DND-41 (cell line): ENCODE measurements around the gene CELA2B.
"Not testable (repeated sequence)": the region's sequence is repeated elsewhere in the genome, so short reads cannot be mapped to it uniquely, and the experiment has no call there.

Experiments used
- ATAC-seq: fragments of 200-7000 bp; cut with Tn5 transposase; 3 replicates; pipeline ENCODE4 v1.9.1; 2021; ENCODE audit warnings: low read depth; ENCODE audit not compliant: insufficient read depth
- DNase-seq: peaks from one replicate; pipeline ENCODE4 v3.0.0-alpha.2; 2020
- H2AFZ ChIP-seq: 2 replicates; pipeline ENCODE4 v1.6.0; 2012; ENCODE audit warnings: low read depth, low read length
- H3K27ac ChIP-seq: 2 replicates; pipeline ENCODE4 v1.5.1; 2012; ENCODE audit warnings: low read length, inconsistent platforms
- H3K27me3 ChIP-seq: fragments of 200-600 bp; sonication (generic); 2 replicates; pipeline ENCODE4 v1.6.0; 2012; ENCODE audit warnings: low read length, mild to moderate bottlenecking, inconsistent platforms; ENCODE audit not compliant: insufficient read depth, poor library complexity
- H3K36me3 ChIP-seq: 2 replicates; pipeline ENCODE4 v1.5.1; 2012; ENCODE audit warnings: low read length, inconsistent platforms; ENCODE audit not compliant: insufficient read depth
- H3K4me1 ChIP-seq: 2 replicates; pipeline ENCODE4 v1.5.1; 2012; ENCODE audit warnings: mild to moderate bottlenecking, low read length; ENCODE audit not compliant: insufficient read depth
- H3K4me2 ChIP-seq: 2 replicates; pipeline ENCODE4 v1.6.0; 2012; ENCODE audit warnings: mild to moderate bottlenecking, moderate library complexity, low read length, inconsistent platforms; ENCODE audit not compliant: insufficient read depth
- H3K4me3 ChIP-seq, 2 experiments: fragments of 200-600 bp in 1 of 2; shearing (Covaris generic) in 1 of 2; 2 replicates each; pipeline ENCODE4 v1.5.1; 2012 to 2016; ENCODE audit warnings: inconsistent platforms in 2 of 2, low read length in 2 of 2, mild to moderate bottlenecking in 2 of 2, low read depth in 1 of 2, moderate library complexity in 1 of 2
- H3K79me2 ChIP-seq: 2 replicates; pipeline ENCODE4 v1.6.0; 2012; ENCODE audit warnings: low read length, inconsistent platforms; ENCODE audit not compliant: insufficient read depth
- H3K9ac ChIP-seq: 2 replicates; pipeline ENCODE4 v1.6.0; 2012; ENCODE audit warnings: low read depth, mild to moderate bottlenecking, inconsistent platforms, low read length, moderate library complexity
- H3K9me3 ChIP-seq: 2 replicates; pipeline ENCODE4 v1.5.1; 2012; ENCODE audit warnings: low read length, moderate library complexity, mild to moderate bottlenecking, inconsistent platforms; ENCODE audit not compliant: insufficient read depth, severe bottlenecking
- H4K20me1 ChIP-seq: 2 replicates; pipeline ENCODE4 v1.6.0; 2012; ENCODE audit warnings: low read length; ENCODE audit not compliant: insufficient read depth
- CTCF ChIP-seq: IDR thresholded peaks from 2 replicates; pipeline ENCODE4 v1.5.1; 2012; ENCODE audit warnings: borderline replicate concordance, low read length, moderate library complexity, mild to moderate bottlenecking; ENCODE audit not compliant: poor library complexity, severe bottlenecking; ENCODE audit errors: extremely low read depth
- EZH2 ChIP-seq: IDR thresholded peaks from 3 replicates; pipeline ENCODE4 v1.6.1; 2012; ENCODE audit warnings: borderline replicate concordance, low read depth, mild to moderate bottlenecking, moderate library complexity, low read length, inconsistent platforms; ENCODE audit not compliant: severe bottlenecking

The CELA2B gene

DNA sequence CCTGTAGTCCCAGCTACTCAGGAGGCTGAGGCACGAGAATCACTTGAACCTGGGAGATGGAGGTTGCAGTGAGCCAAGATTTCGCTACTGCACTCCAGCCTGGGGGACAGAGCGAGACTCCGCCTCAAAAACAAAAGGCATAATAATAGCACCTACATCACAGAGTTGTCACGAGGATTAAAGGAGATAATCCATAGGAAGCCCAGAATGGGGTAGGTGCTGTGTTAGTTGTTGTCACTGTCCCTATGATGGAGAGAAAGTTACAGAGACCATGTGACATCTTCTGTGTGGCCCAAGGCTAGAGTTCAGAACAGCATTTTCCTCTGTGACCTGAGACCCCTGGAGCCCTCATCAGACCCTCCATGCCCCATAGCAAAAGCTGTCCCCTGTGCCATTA, 12.0 kb upstream of the CELA2B start:
- not testable (repeated sequence) for H3K4me2 ChIP-seq, H4K20me1 ChIP-seq, H3K36me3 ChIP-seq, H3K79me2 ChIP-seq, H2AFZ ChIP-seq, H3K9ac ChIP-seq, ATAC-seq, H3K4me3 ChIP-seq, H3K4me1 ChIP-seq, H3K27me3 ChIP-seq, H3K9me3 ChIP-seq, H3K27ac ChIP-seq, DNase-seq

DNA sequence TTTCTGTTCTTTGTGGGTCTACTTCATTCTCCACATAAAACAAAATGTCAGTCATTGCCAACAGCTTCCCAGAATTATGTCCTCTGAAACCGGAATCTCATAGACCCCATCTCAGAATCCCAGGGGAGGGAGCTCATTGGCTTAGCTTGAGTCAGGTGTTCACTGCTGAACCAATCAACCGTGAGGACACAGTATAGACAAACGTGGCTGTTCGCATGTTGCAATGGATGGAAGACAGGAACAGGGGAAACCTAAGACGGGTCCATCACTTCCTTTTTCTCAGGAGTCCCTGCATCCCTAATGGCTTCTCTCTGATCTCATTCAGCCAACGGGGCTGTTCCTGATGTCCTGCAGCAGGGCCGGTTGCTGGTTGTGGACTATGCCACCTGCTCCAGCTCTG, 10.2 kb upstream of the CELA2B start:
- no peak overlapping the region for H3K4me2 ChIP-seq
- no peaks in the 10 kb centered on the region for H3K27me3 ChIP-seq
- H3K36me3 ChIP-seq: no peaks in the 10 kb centered on the region
- no peaks in the 10 kb centered on the region for H3K79me2 ChIP-seq
- no peak for ATAC-seq
- no peak overlapping the region for H3K9ac ChIP-seq
- no peak overlapping the region for H3K27ac ChIP-seq
- H2AFZ ChIP-seq: no peak overlapping the region
- TF ChIP-seq EZH2 (no peak), CTCF (no peak)
- no peak for DNase-seq
- no peaks in the 10 kb centered on the region for H4K20me1 ChIP-seq
- H3K4me1 ChIP-seq: no peaks in the 10 kb centered on the region
- no peaks in the 10 kb centered on the region for H3K9me3 ChIP-seq
- no peak overlapping the region for H3K4me3 ChIP-seq

- not testable (repeated sequence) for H3K9me3 ChIP-seq, H3K4me1 ChIP-seq, H3K79me2 ChIP-seq, H3K4me3 ChIP-seq, H4K20me1 ChIP-seq, H3K27ac ChIP-seq, H3K9ac ChIP-seq, H2AFZ ChIP-seq, DNase-seq, H3K36me3 ChIP-seq, ATAC-seq, H3K27me3 ChIP-seq, H3K4me2 ChIP-seq
Measured at GRCh38 chr1:15466955-15467625, 8.8 kb upstream of the CELA2B start.

DNA sequence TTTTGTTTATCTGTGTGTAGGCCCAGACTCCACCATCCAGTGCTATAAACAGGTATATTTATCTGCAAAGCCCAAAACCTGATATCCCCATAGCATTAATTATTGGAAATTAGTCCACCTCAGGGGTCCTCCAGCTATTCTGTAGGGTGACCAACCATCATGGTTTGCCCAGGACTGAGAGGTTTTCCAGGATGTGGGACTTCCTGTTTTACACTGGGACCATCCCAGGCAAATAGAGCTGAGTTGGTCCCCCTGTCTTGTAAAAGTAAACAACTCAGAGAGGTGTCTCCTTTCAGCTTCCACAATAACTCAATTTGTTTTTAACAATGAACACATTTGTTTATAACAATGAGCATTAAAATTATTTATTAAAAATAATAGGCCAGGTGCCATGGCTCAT, 7.8 kb upstream of the CELA2B start:
- Histone ChIP-seq H3K9ac (no peak overlapping the region), H3K4me3 (no peak overlapping the region), H3K4me1 (no peaks in the 10 kb centered on the region), H3K27me3 (no peaks in the 10 kb centered on the region), H4K20me1 (no peaks in the 10 kb centered on the region), H3K9me3 (no peaks in the 10 kb centered on the region), H2AFZ (no peak overlapping the region), H3K36me3 (no peaks in the 10 kb centered on the region), H3K4me2 (no peak overlapping the region), H3K27ac (no peak overlapping the region), H3K79me2 (no peaks in the 10 kb centered on the region)
- ATAC-seq (no peak), DNase-seq (no peak)
- TF ChIP-seq CTCF: no peak
- TF ChIP-seq EZH2: no peak
